ENCODE measurements around the gene FANCF.

FANCF gene

GRCh38 chr11:22635689-22636088 lies 10.1 kb upstream of the FANCF start:
- peak; percentile 74 for ATAC-seq
- H3K27ac Mint-ChIP-seq = no peak overlapping the region

GRCh38 chr11:22634897-22635629 lies 9.4 kb upstream of the FANCF start:
- DNase-seq = no peak
- peak; percentile 68 for ATAC-seq

More at GRCh38 chr11:22635689-22636088, 10.1 kb upstream of the FANCF start:
- DNase-seq = no peak
- H3K27me3 Mint-ChIP-seq = no peaks in the 10 kb centered on the region
- H3K4me3 Mint-ChIP-seq = no peak overlapping the region
- H3K4me1 Mint-ChIP-seq = peaks cover 6% of the 10 kb centered on the region
- H3K9me3 Mint-ChIP-seq = peaks cover 0 to 4% of the 10 kb centered on the region in 2 donors

DNA sequence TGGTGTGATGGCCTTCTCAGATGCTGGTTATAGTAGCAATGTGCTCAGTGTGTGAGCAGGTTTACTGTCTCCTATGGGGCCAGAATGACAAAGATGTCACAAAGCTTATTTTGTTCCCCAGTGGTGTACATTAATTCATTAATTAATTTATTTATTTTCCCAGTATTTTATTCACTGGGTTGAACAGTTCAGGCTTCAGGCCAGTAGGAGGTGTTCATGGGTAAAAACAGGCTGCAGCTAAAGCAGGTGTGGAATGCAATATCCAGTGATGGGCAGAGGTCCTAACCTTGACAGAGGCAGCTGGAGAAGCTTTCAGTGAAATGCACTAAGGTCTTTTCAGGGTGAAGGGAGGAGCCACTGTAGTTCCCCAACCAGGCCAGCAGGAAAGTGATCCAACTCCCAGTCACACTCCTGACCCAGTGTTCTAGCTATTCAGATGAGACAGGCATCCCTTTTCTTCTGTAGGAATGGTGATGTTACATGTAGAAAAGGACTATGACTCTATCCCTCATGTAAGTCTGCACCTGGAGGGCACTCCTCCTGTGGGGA lies 7.8 kb upstream of the FANCF start:
- DNase-seq (no peak), ATAC-seq (no peak)
- no peaks in the 10 kb centered on the region for H3K27me3 Mint-ChIP-seq
- peaks cover 6% of the 10 kb centered on the region for H3K4me1 Mint-ChIP-seq
- H3K27ac Mint-ChIP-seq = no peak overlapping the region
- peaks cover 0 to 7% of the 10 kb centered on the region in 2 donors for H3K9me3 Mint-ChIP-seq
- no peak overlapping the region for H3K4me3 Mint-ChIP-seq

More at GRCh38 chr11:22634897-22635629, 9.4 kb upstream of the FANCF start:
- H3K27me3 Mint-ChIP-seq = no peaks in the 10 kb centered on the region
- peaks cover 6% of the 10 kb centered on the region for H3K4me1 Mint-ChIP-seq
- no peak overlapping the region for H3K4me3 Mint-ChIP-seq
- peaks cover 0 to 4% of the 10 kb centered on the region in 2 donors for H3K9me3 Mint-ChIP-seq
- H3K27ac Mint-ChIP-seq = no peak overlapping the region

GRCh38 chr11:22627421-22627820 lies 1.8 kb upstream of the FANCF start:
- H3K27me3 Mint-ChIP-seq = no peaks in the 10 kb centered on the region
- peaks cover 29% of the 10 kb centered on the region for H3K4me1 Mint-ChIP-seq
- peak overlapping the region in 1 of 2 donors; percentile 50 for H3K27ac Mint-ChIP-seq
- peaks cover 0 to 7% of the 10 kb centered on the region in 2 donors for H3K9me3 Mint-ChIP-seq
- H3K4me3 Mint-ChIP-seq = no peak overlapping the region
- DNase-seq (no peak), ATAC-seq (no peak)

- Mint-ChIP-seq H3K9me3 (peaks cover 0 to 5% of the 10 kb centered on the region in 2 donors), H3K27ac (peak overlapping the region in 1 of 2 donors; percentile 99), H3K4me1 (peaks cover 36% of the 10 kb centered on the region), H3K4me3 (peak overlapping the region; percentile 95 to 99), H3K27me3 (no peaks in the 10 kb centered on the region)
- ATAC-seq (no peak), DNase-seq (no peak)
These were observed 1.1 kb upstream of the FANCF start for GRCh38 chr11:22626573-22627239.

GRCh38 chr11:22624742-22625447 lies 728 bp downstream of the FANCF start:
- ATAC-seq (peak; percentile 72), DNase-seq (peak in 1 of 2 donors; percentile 69)
- H3K27me3 Mint-ChIP-seq = no peaks in the 10 kb centered on the region
- H3K27ac Mint-ChIP-seq = peak overlapping the region; percentile 97 to 99
- peaks cover 46% of the 10 kb centered on the region for H3K4me1 Mint-ChIP-seq
- peaks cover 3 to 4% of the 10 kb centered on the region in 2 donors for H3K9me3 Mint-ChIP-seq
- H3K4me3 Mint-ChIP-seq = peak overlapping the region; percentile 95 to 99

GRCh38 chr11:22617868-22618267 lies 7.8 kb downstream of the FANCF start:
- ATAC-seq = no peak
- Mint-ChIP-seq H3K4me3 (no peak overlapping the region), H3K27me3 (peaks cover 8% of the 10 kb centered on the region), H3K9me3 (peaks cover 0 to 27% of the 10 kb centered on the region in 2 donors), H3K4me1 (peaks cover 22% of the 10 kb centered on the region), H3K27ac (no peak overlapping the region)
- no peak for DNase-seq

DNA sequence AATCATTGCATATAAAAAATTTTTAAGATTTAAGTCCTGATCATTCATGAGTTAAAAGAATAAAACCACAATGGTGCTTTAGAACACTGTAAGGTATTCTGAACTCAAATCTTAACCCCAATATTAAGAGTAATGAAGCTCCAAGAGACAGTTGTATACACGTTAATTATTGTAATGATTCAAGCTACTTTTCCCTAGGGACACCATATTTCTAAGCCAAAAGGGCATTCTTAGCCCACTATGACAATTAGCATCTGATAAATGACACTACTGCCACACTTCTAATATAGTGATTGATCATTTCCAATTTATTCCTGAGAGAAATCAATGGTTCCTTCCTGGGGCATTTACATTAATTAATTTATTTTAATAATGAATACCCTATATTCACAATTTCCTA lies 21.7 kb downstream of the FANCF start:
- Mint-ChIP-seq H3K27me3 (peaks cover 9% of the 10 kb centered on the region), H3K27ac (no peak overlapping the region)
- DNase-seq = no peak

GRCh38 chr11:22602504-22602903 lies 23.1 kb downstream of the FANCF start:
- no peaks in the 10 kb centered on the region for H3K9me3 Mint-ChIP-seq
- peaks cover 9% of the 10 kb centered on the region for H3K27me3 Mint-ChIP-seq
- DNase-seq (no peak), ATAC-seq (no peak)
- no peak overlapping the region for H3K27ac Mint-ChIP-seq
- no peaks in the 10 kb centered on the region for H3K4me1 Mint-ChIP-seq
- H3K4me3 Mint-ChIP-seq = no peak overlapping the region

More for the DNA sequence above, 21.7 kb downstream of the FANCF start:
- H3K9me3 Mint-ChIP-seq = no peaks in the 10 kb centered on the region
- H3K4me1 Mint-ChIP-seq = no peaks in the 10 kb centered on the region
- ATAC-seq = no peak
- H3K4me3 Mint-ChIP-seq = no peak overlapping the region

- no peaks in the 10 kb centered on the region for H3K4me1 Mint-ChIP-seq
- H3K4me3 Mint-ChIP-seq = no peak overlapping the region
- peaks cover 9% of the 10 kb centered on the region for H3K27me3 Mint-ChIP-seq
- ATAC-seq (no peak), DNase-seq (no peak)
- peaks cover 0 to 4% of the 10 kb centered on the region in 2 donors for H3K9me3 Mint-ChIP-seq
- H3K27ac Mint-ChIP-seq = no peak overlapping the region
These were observed 26.2 kb downstream of the FANCF start for GRCh38 chr11:22599458-22599857.

DNA sequence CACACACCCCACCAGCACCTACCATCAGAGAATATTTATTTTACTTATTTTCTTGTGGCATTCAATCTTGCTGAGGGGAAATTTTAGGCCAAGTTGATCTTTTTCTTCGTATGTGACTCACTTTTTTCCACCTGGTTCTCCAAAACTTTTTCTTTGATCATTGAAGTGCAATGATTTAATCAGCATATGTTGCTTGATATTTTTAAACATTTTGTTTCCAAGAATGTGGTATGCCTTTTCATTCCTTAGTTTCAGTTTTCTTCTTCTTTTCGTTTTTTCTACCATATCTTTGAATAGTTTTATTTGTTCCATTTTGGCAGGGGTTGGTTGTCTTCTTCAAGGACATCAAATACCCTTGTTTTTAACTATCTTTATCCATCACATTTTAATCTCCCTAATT lies 28.6 kb downstream of the FANCF start:
- Mint-ChIP-seq H3K4me1 (no peaks in the 10 kb centered on the region), H3K4me3 (no peak overlapping the region), H3K27ac (no peak overlapping the region), H3K27me3 (peaks cover 27% of the 10 kb centered on the region), H3K9me3 (peaks cover 0 to 4% of the 10 kb centered on the region in 2 donors)
- no peak for ATAC-seq
- no peak for DNase-seq

GRCh38 chr11:22584976-22585375 lies 40.6 kb downstream of the FANCF start:
- H3K4me3 Mint-ChIP-seq = no peak overlapping the region
- no peaks in the 10 kb centered on the region for H3K4me1 Mint-ChIP-seq
- ATAC-seq (no peak), DNase-seq (no peak)
- no peak overlapping the region for H3K27ac Mint-ChIP-seq
- no peaks in the 10 kb centered on the region for H3K9me3 Mint-ChIP-seq
- H3K27me3 Mint-ChIP-seq = no peaks in the 10 kb centered on the region

- Mint-ChIP-seq H3K27me3 (no peaks in the 10 kb centered on the region), H3K4me3 (no peak overlapping the region), H3K4me1 (no peaks in the 10 kb centered on the region), H3K27ac (peak overlapping the region in 1 of 2 donors; percentile 63), H3K9me3 (no peaks in the 10 kb centered on the region)
- ATAC-seq (no peak), DNase-seq (no peak)
These were observed 41.6 kb downstream of the FANCF start for GRCh38 chr11:22583963-22584492.

DNA sequence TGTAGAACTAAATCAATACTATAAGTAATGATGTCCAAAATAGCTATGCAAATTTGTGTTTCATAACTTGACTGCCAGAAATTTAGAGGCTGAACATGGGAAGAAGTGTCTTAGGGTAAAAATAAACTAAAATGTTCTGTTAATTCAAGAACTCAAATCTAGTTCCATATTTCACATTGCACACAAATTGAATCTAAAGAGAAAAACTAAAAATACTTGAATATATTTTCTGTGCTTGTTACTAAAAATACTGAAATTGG lies 43.5 kb downstream of the FANCF start:
- no peak overlapping the region for H3K4me3 Mint-ChIP-seq
- DNase-seq = no peak
- no peaks in the 10 kb centered on the region for H3K4me1 Mint-ChIP-seq
- no peaks in the 10 kb centered on the region for H3K27me3 Mint-ChIP-seq
- no peaks in the 10 kb centered on the region for H3K9me3 Mint-ChIP-seq
- no peak overlapping the region for H3K27ac Mint-ChIP-seq
- no peak for ATAC-seq

- peak overlapping the region in 1 of 2 donors; percentile 9 for H3K27ac Mint-ChIP-seq
- ATAC-seq = no peak
- H3K9me3 Mint-ChIP-seq = no peaks in the 10 kb centered on the region
- H3K4me3 Mint-ChIP-seq = no peak overlapping the region
- DNase-seq = no peak
- no peaks in the 10 kb centered on the region for H3K4me1 Mint-ChIP-seq
- H3K27me3 Mint-ChIP-seq = no peaks in the 10 kb centered on the region
These were observed 44.1 kb downstream of the FANCF start for GRCh38 chr11:22581354-22582150.

All from stimulated activated naive CD8-positive, alpha-beta T cell treated with anti-CD3 and anti-CD28 coated beads, Interleukin-15, amount 100 ng/mL, for 72 hours (primary cell).